ENCODE measurements around the gene FARP2.
A peak's percentile ranks its signal among the peaks of the same experiment; 100 is the strongest.
"Not testable (repeated sequence)": the region's sequence is repeated elsewhere in the genome, so short reads cannot be mapped to it uniquely, and the experiment has no call there.

The FARP2 gene

DNA sequence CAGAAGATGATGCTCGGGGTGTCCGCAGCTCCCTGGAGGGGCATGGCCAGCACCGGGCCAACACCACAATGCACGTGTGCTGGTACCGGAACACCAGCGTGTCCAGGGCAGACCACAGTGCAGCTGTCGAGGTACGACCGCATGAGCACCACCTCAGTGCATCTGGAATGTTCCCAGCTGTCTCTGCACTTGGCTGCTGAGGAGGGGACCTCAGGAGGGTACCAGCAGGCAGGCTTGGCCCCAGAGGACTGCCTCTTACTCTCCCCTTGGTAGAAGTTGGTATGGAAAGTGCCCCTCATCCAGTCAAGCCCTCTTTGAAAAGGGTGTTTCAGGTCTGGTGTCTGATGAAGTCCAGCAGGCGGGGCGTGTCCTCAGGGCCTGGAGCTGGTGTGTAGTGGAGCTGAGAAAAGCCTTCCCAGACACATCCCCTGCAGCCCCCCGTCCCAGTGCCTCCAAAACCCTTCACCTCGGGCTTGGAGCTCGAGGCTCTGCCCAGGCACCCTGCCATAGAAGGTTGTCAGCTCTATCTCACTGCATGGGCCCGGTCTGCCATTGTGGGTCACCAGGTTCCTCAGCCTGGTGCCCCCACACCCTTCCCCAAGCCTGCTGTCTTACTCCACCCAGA lies 135.6 kb downstream of the FARP2 start:
- DNase-seq: no peak

DNA sequence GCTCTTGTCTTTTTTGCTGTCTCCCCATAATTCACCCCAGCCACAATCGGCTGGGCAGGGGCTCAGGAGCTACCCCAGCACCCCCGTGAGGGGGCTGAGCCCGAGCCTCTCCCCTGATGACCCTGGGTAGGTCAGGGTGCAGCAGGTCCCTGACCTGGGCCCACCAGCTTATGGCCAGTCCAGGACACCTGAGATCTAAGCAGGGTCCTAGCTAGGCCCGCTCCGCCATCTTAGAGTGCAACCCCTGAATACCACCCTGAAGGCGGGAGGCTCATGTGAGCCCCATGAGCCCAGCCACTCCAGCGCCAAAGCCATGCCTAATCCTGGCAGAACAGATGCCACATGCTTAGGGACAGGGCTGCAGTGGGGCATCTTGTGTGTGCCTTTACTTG lies 136.1 kb downstream of the FARP2 start:
- no peak for DNase-seq

DNA sequence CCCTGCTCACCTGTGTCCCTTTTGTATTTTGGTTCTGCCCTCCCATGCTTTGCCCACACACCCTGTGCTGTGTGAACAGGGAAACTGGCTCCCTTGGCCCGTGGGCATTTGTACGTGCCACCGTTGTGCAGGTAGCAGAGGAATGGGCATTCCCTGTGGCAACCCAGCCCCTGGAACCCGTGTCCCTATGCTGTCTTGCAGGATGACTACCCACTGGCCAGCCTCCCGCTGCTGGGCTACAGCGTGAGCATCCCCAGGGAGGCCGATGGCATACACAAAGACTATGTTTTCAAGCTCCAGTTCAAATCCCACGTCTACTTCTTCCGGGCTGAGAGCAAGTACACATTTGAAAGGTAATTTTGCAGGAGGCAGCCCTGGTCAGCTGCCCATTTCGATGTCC lies 137.0 kb downstream of the FARP2 start:
- no peak for DNase-seq

DNA sequence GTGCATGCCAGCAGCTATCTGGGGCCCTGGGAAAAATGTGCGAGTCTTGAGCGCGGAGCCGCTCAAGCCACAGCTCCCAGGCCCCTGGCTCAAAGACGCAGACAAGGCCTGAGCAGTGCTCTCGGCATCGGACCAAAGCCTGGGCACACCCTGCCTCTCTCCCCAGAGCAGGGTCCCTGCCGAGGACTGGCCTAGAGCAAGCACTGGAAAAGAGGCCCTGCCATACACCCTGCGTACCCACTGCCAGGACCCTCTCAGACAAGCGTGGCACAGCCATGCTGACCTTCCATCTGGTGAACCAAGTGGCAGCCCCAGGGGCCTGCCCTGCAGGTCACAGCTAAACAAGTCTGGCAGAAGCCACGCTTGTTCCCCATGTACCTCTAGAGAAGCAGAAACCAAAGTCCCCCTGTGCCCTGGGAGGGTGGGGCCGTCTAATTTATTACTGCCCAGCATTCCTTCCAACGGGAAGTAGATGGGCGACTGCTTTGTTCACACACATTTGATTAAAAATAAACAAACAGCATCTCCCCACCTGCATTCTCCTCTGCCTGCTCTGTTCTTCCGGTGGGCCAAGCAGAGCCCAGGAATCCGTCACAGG lies 138.3 kb downstream of the FARP2 start:
- no peak for DNase-seq

DNA sequence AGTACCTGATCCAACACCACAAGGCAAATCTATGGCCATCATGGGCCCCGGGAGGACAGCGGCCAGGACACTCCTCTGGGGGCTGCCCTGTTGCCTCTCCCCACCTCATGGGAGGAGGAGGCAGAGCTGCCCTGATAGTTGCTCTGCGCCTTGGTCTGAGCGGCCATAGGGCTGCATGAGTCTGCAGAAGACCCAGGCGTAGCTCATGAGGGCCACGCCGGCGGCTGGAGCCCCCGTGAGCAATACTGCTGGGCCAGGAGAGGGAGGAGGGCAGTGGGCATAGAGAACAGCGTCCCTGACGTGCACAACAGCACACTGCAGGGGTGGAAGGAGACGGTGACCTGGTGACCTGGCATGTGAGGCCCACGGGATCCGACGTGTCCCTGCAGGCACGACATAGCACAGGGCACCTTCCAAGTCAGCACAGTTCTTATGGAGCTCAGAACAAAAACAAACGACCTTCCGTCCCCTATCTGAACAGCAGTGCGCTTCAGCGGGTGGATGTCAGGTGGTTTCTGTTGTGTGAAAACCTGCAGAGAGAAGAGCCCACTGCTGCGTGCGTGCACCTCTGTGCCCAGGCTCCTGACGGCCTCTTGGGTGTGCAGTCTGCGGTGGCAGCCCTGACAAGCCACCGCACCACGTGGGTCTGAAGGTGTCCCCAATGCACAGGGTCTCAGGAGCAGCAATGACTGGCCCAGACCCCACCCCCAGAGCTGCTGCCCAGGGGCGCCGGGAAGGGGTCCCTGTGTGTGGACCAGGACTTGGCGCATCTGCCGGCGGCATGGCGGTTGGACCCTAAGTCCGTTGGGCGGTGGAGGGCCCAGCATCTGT lies 139.3 kb downstream of the FARP2 start:
- DNase-seq: no peak

DNA sequence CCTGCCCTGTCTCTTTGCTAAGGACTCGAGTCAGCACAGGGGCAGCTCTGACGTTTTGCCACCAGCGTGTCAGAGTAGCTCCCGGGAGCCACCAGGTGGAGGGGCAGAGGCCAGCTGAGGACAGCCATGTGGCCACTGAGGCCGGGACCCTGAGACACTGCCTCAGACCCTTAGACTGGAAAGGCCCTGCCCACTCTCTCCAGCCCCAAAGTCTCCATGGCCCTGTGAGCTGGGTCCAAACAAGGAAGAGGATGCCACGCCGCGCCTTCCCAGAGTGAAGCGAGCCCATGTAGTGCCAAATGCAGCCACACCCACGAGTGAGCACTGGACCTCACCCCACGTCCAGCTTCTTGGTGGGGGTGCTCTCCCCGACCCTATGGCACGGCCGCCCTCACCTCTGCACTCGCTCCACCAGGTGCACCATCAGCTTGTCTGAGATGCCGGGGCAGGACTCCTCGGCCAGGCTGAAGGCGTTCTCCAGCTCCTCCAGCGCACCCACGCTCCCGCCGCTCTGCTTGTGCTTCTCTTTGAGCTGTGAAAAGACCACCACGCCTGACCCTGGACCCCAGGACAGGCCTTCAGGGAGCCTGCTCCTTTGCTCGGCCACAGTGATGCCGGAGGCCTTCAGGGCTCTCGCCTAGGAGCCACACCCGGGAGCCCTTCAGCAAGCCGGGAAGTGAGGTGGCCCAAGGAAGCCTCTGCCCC lies 140.1 kb downstream of the FARP2 start:
- DNase-seq: no peak

DNA sequence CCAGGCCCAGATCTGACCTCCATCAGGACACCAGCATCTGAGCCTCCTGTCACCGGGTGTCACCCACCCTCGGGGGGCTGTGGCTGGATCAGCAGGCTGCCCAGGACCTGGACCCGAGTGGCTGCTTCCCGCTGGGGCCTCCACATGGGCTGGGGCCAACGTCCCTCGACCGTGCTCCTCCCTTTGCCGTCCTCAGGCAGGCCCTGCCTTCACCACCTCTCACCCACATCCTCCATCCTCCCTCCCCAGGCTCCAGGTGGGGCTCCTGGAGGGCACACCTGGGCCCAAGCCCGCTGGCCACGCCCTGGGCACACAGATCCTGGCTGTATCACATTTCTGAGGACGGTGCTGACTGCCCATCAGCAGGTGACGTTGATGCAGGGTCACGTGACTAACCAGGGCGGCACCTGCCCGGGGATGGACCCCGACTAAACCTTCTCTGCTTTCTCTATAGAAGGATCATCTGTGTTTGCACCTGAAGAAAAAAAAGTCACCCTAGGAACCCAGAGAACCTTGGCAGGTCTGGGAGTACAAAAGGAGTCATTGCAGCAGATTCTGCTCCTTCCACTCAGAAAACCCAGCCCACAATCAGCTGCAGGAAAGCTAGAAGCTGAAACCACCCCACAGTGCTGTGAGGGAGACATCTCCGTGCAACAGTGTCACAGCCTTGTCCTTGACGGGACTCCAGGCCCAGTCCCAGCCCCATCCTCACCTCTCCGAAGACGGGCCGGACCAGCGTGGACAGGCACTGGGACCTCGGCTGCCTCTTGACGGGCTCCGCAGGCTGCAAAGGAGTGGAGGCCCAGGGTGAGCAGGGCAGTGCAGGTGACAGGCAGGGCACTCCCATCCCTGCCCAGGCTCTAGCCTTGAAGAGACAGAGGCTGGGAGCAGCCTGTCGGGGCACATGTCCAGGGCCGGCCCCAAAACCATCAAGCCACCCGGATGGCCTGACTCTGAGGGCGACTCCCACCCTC lies 141.1 kb downstream of the FARP2 start:
- DNase-seq: peak; percentile 16

DNA sequence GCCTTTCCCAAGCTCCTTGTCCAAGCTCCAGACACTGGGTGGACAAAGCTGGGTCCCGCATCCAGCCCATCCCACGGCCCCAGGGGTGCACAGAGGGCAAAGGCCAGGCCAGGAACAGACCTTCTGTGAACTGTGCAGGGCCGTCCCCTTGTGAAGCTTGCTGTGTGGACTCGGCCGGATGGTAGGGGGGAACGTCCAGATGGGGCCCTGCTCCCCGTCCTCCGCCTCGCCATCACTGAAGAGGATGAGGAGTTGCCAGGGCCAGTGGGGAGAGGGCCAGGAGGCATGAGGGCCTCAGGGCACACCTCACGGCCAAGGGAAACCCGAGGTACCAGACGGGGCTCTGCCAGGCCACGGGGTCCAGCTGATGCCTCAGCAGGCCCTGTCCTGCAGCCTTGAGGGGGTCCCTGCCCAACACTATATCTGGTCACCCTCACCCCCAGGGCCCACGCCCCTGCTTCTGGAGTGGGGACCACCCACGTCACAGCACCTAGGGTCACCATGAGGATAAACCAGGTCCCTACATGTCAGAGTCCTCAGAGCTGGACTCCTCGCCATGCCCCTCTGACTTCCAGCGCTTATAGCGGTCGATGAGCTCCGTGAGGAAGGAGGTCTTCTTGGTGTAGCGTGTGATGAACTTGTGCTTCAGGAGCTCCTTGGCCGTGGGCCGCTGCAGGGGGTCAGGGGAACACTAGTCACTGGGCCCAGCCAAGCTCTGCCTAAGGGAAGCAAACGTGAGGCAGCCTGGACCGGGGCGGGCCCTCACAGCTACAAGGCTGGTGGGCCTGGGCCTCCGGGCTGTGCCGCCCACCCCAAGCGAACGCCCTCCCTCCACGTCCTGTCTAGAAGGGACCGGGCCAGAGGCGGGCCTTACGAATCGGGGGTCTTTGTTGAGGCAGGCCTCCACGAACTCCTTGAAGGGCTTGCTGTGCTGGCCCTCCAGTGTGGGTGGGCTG lies 142.3 kb downstream of the FARP2 start:
- no peak for DNase-seq

DNA sequence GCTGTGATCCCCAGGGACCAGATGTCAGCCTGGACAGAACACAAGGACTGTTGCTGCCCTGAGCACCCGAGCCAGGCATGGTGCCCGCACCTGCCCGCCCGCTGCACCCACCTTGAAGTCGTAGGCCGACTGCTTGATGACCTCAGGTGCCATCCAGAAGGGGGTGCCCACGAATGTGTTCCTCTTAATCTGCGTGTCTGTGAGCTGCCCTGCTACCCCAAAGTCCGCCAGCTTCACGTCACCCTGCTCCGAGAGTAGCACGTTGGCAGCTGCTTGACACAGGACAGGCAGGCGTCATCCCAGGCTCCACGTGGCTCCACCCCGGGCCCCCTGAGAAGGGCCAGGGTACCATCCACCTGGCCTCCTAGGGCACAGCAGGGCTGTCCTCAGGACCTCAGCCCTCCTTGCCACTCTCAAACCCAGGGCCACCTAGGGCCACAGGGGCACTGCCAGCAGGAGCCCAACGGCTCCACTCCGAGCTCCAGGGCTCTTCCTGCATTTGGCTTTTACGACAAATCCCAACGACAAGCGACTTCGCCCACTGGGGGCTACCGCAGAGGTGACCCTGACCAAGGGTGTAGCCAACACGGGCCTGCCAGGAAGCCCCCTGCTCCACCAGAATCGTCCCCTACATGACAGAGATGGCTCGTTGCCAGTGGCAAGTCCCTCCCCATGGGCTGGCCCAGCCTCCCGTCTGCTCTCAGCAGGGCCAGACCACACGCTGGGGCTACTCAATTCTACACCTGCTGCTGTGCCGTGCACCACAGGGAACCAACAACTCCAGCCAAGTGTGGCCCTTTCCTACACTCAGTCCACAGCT lies 143.3 kb downstream of the FARP2 start:
- no peak for DNase-seq

DNA sequence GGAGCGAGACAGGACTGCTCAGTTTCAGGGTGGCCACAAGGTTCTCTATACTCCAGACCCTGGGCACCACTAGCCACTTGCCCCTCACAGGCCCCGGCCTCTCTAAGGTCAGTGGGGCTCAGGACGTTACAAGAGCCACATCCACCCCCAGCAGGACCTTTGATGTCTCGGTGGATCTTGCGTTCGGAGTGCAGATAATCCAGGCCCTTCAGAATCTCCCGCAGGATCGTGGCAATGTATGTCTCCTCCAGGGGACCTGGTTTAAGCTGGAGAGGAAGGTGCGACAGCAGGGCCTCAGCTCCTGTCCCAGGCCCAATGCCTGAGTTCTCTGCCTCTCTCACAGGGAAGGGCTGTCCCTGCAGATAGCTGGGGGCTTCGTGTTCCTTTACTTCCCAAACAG lies 143.9 kb downstream of the FARP2 start:
- DNase-seq: no peak

DNA sequence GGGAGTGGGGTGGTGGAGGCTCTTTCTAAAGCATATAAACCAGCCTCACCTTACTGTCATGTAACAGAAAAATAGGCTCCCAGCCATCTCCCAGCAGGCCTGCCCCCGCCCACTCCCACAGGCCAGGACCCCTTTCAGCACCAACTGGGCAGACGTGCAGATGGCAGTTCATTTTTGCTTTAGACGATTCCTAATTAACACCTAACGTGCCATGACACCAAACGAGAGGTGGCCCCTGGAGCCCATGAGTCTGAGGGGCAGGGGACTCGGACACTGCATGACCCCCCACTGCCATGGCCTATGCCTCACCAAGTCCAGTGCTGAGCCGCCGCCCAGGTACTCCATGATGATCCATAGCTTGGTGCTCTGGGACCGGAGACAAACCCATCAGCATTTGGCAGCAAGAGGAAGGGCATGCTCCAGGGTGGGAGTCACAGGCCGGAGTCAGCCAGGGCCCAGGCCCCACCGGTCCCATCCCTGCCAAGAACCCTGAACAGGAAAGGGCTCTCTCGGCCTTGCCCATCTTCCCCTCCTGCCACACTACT lies 144.4 kb downstream of the FARP2 start:
- DNase-seq: no peak

DNA sequence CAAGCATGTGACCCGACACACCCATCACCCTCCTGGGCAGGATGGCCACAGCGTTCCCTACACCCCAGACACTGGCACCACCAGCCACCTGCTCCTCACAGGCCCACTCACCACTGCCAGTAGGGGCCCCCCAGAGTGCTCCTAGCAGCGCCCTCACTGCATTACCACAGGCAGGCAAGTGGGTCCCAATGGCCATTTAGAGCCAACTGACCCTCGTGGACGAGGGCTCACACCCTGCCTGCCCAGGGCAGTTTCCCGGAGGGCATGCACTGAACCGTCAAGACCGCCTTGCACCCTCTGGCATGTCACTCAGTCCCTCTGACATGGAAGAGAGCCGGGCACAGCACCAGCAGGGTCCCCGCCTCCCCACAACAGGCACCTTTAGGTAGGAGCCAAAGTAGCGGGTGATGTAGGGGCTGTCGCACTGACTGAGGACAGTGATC lies 145.0 kb downstream of the FARP2 start:
- DNase-seq: no peak

DNA sequence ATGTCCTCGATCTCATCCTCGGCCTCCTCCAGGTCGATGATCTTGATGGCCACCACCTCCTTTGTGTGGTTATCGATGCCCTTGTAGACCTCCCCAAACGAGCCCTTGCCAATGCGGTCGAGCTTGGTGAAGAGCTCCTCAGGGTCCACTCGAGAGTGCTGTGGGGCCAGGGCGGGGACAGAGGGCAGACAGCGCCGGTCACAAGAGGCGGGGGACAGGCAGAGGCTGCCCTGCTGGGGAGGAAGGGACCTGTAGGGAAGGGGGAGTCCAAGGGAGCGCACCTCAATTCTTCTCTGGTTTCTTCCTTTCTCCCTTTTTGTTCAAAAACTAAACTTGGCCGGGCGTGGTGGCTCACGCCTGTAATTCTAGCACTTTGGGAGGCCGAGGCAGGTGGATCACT lies 145.5 kb downstream of the FARP2 start:
- DNase-seq: no peak

DNA sequence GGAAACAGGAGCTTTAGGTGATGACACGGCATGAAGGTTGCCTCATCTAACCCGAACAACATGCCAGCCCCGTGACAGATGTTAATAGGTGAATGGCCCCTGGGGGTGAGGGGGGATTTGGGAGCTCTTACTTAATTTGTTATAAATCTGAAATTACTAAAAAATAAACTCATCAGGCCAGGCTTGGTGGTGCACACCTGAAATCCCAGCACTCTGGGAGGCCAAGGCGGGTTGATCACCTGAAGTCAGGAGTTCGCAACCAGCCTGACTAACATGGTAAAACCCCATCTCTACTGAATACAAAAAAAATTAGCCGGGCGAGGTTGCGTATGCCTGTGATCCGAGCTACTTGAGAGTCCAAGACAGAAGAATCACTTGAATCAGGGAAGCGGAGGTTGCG lies 146.2 kb downstream of the FARP2 start:
- no peak for DNase-seq

DNA sequence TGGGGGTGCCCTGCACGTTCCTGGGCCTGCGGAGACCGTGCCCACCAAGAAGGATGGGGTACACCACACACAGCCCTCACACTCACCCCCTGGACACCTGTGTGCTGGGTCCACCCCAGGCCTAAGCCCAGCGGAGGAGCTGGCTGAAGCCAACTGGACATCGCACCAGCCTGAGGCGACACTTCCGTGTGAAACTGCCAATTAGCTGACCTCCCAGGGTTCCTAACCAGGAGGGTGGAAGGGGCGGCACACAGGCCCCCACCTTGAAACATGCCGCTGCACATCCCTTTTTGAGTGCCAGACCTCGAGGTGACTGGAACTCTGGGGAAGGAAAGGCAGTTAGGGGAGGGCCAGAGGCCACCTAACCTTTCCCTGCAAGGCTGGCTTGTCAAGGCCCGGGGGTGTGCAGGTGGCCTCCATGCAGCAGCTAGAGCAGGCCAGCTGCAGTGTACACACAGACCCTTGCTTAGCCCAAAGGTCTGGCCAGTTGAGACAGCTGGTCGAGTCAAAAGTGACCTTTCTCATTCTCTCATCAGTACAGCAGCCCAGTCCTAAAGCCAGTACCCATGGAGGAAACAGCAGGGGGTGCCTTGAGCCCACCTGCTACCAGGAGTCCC lies 147.8 kb downstream of the FARP2 start:
- DNase-seq: no peak

DNA sequence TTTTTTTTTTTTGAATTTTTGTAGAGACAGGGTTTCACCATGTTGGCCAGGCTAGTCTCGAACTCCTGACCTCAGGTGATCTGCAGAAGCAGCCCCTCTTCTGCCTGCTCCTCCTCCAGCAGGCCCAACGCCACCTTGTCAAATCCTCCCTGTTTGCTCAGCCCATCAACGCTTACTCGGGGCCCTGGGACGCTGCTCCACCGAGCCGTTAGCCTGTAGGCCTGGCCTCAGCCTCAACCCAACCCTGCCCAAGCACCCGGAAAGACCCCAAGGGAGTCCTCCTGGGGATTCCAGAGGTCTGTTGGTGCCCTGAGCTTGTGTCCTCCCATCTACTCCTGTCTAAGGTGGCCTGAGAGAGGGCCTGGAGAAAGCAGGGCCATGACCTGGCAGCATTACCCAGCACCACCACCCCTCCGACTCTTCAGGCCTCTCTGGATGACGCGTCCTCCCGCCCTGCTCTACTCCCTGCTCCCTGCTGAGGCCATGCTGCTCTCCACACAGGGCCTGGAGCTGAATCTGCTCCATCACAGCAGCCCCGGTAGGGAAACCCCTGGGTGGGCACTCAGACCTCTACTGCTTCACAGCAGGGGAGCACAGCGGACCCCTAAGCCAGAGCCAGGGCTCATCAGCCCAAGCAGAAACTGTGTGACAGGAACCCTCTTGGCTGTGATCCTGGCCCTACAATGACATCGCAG lies 149.1 kb downstream of the FARP2 start:
- DNase-seq: no peak

DNA sequence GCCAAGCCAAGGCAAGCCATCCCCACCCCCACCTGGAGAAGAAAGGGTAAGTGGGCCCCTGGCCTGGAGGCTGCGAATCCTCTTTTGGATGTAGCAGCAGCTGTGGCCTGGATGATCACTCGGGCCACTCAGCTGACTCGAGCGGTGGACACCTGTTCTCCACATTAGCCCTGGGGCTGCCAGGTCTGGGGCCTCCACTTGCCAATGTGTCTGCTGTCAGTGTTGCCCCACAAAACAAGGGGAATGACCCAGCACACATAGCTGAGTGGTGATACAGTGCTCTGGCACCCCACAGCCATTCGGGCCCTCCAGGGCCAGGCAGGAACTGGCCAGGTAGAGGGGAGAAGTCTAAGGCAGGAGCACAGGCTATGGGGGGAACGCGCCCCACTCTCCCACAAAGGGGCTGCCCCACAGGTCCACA lies 149.7 kb downstream of the FARP2 start:
- DNase-seq: no peak

DNA sequence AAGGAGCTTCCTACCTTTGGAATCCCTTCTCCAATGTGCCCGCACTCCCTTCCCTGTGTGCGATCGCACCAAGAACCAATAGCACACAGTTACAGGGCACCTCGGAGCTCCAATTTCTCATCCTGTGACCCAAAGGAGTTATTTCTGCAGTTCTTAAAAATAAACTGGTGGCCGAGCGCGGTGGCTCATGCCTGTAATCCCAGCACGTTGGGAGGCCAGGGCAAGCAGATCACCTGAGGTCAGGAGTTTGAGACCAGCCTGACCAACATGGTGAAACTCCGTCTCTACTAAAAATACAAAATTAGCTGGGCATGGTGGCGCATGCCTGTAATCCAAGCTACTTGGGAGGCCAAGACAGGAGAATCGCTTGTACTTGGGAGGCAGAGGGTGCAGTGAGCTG lies 150.2 kb downstream of the FARP2 start:
- not testable (repeated sequence) for DNase-seq
